ENCODE results near the gene SH3BP5.

SH3BP5 gene

GRCh38 chr3:15206662-15207576, 125.5 kb downstream of the SH3BP5 start:
- DNase-seq, result peak; percentile 63
- H4K20me1 ChIP-seq (ENCODE audit: insufficient read depth, low read length), result no peaks in the 10 kb centered on the region
- TF ChIP-seq EZH2phosphoT487 (IDR thresholded peaks at IDR 0.05; ENCODE audit: low read length) (no peak), EZH2 (optimal IDR thresholded peaks at IDR 0.05; ENCODE audit: low read depth, low read length) (no peak), CTCF (IDR thresholded peaks at IDR 0.05; ENCODE audit: low read length) (no peak)

GRCh38 chr3:15205934-15206661, 126.3 kb downstream of the SH3BP5 start, which contains the start of gene CAPN7:
TSS of gene CAPN7 (plus strand) at chr3:15206246. CDS start at chr3:15206496, 250 bp downstream.
- Histone ChIP-seq H3K9me2 (replicated peaks; ENCODE audit: insufficient read depth, low read length) (no peaks in the 10 kb centered on the region), H3K4me3 (ENCODE audit: low read length) (peak within 1 kb of the TSS; percentile 89), H3K27ac (ENCODE audit: low read length) (peak within 1 kb of the TSS; percentile 73; the same call in 1 of the 2 replicates), H3F3A (ENCODE audit: insufficient read depth, low read length) (peaks cover 14% of the 10 kb centered on the region), H3K27me3 (replicated peaks; ENCODE audit: insufficient read depth, low read length) (no peaks in the 10 kb centered on the region), H2AFZ (ENCODE audit: low read length) (peak within 1 kb of the TSS; percentile 95), H3K4me2 (ENCODE audit: low read depth, low read length) (peak within 1 kb of the TSS; percentile 73), H3K9me3 (replicated peaks; ENCODE audit: insufficient read depth, low read length) (no peaks in the 10 kb centered on the region), H3K79me2 (ENCODE audit: low read length) (peaks cover 45% of the 10 kb centered on the region), H3K36me3 (replicated peaks; ENCODE audit: insufficient read depth, low read length) (0 out of 2 replicates have a peak, but pooled peaks cover 3% of the 10 kb centered on the region), H4K20me1 (ENCODE audit: insufficient read depth, low read length) (no peaks in the 10 kb centered on the region), H3K9ac (ENCODE audit: low read length) (peak within 1 kb of the TSS; percentile 92), H3K4me1 (ENCODE audit: low read length) (peaks cover 11% of the 10 kb centered on the region)
- peak; percentile 96 for DNase-seq
- TF ChIP-seq EZH2phosphoT487 (IDR thresholded peaks at IDR 0.05; ENCODE audit: low read length), result no peak
- peak; percentile 43 for TF ChIP-seq CTCF (IDR thresholded peaks at IDR 0.05; ENCODE audit: low read length)
- no peak for TF ChIP-seq EZH2 (optimal IDR thresholded peaks at IDR 0.05; ENCODE audit: low read depth, low read length)

More at GRCh38 chr3:15206662-15207576, 125.5 kb downstream of the SH3BP5 start:
- Histone ChIP-seq H3K9ac (ENCODE audit: low read length) (peak overlapping the region; percentile 92), H2AFZ (ENCODE audit: low read length) (peak overlapping the region; percentile 84), H3F3A (ENCODE audit: insufficient read depth, low read length) (peaks cover 14% of the 10 kb centered on the region), H3K9me3 (replicated peaks; ENCODE audit: insufficient read depth, low read length) (no peaks in the 10 kb centered on the region), H3K36me3 (replicated peaks; ENCODE audit: insufficient read depth, low read length) (0 out of 2 replicates have a peak, but pooled peaks cover 3% of the 10 kb centered on the region), H3K9me2 (replicated peaks; ENCODE audit: insufficient read depth, low read length) (no peaks in the 10 kb centered on the region), H3K4me3 (ENCODE audit: low read length) (peak overlapping the region; percentile 89), H3K27ac (ENCODE audit: low read length) (peak overlapping the region; percentile 73; the same call in 1 of the 2 replicates), H3K4me2 (ENCODE audit: low read depth, low read length) (peak overlapping the region; percentile 53), H3K4me1 (ENCODE audit: low read length) (peaks cover 11% of the 10 kb centered on the region), H3K79me2 (ENCODE audit: low read length) (peaks cover 45% of the 10 kb centered on the region), H3K27me3 (replicated peaks; ENCODE audit: insufficient read depth, low read length) (no peaks in the 10 kb centered on the region)

GRCh38 chr3:15205482-15205933, 126.9 kb downstream of the SH3BP5 start:
- H3K27ac ChIP-seq (ENCODE audit: low read length), result peak overlapping the region; percentile 19; the same call in 1 of the 2 replicates
- no peak for DNase-seq

More at GRCh38 chr3:15205482-15205933, 126.9 kb downstream of the SH3BP5 start:
- Histone ChIP-seq H3K4me1 (ENCODE audit: low read length) (peaks cover 11% of the 10 kb centered on the region), H3K9me3 (replicated peaks; ENCODE audit: insufficient read depth, low read length) (no peaks in the 10 kb centered on the region), H3F3A (ENCODE audit: insufficient read depth, low read length) (peaks cover 14% of the 10 kb centered on the region), H3K79me2 (ENCODE audit: low read length) (peaks cover 41% of the 10 kb centered on the region), H3K4me3 (ENCODE audit: low read length) (peak overlapping the region; percentile 89), H2AFZ (ENCODE audit: low read length) (peak overlapping the region; percentile 95), H3K36me3 (replicated peaks; ENCODE audit: insufficient read depth, low read length) (0 out of 2 replicates have a peak, but pooled peaks cover 3% of the 10 kb centered on the region), H3K4me2 (ENCODE audit: low read depth, low read length) (peak overlapping the region; percentile 73), H3K9me2 (replicated peaks; ENCODE audit: insufficient read depth, low read length) (no peaks in the 10 kb centered on the region), H3K9ac (ENCODE audit: low read length) (peak overlapping the region; percentile 62; the same call in 1 of the 2 replicates), H4K20me1 (ENCODE audit: insufficient read depth, low read length) (no peaks in the 10 kb centered on the region), H3K27me3 (replicated peaks; ENCODE audit: insufficient read depth, low read length) (no peaks in the 10 kb centered on the region)
- TF ChIP-seq CTCF (IDR thresholded peaks at IDR 0.05; ENCODE audit: low read length), result no peak
- no peak for TF ChIP-seq EZH2phosphoT487 (IDR thresholded peaks at IDR 0.05; ENCODE audit: low read length)
- no peak for TF ChIP-seq EZH2 (optimal IDR thresholded peaks at IDR 0.05; ENCODE audit: low read depth, low read length)
